GM06990 (cell line): ENCODE data around the gene BEND4.
"Not testable (repeated sequence)": the region's sequence is repeated elsewhere in the genome, so short reads cannot be mapped to it uniquely, and the experiment has no call there.

Source experiments
- DNase-seq: peaks from one replicate; pipeline ENCODE4 v3.0.0-alpha.2; 2011; ENCODE audit not compliant: insufficient read length; ENCODE audit errors: extremely low read depth
- H3K27me3 ChIP-seq: replicated peaks from 2 replicates; pipeline ENCODE4 v1.6.0; 2011; ENCODE audit warnings: low read length; ENCODE audit not compliant: control insufficient read depth, insufficient read depth
- H3K36me3 ChIP-seq: 2 replicates; pipeline ENCODE4 v1.5.1; 2011; ENCODE audit warnings: low read length; ENCODE audit not compliant: control insufficient read depth, insufficient read depth
- H3K4me3 ChIP-seq: replicated peaks from 2 replicates; pipeline ENCODE4 v1.5.1; 2011; ENCODE audit warnings: low read depth, mild to moderate bottlenecking, control low read depth, low read length
- TF ChIP-seq, protein P1 (sequence below): IDR thresholded peaks from 2 replicates; pipeline ENCODE4 v1.5.1; 2011; ENCODE audit warnings: low read length, control low read depth, mild to moderate bottlenecking, inconsistent platforms; ENCODE audit not compliant: insufficient read depth, poor library complexity, severe bottlenecking

The BEND4 gene

GRCh38 chr4:42152507-42153504 lies at the start of gene BEND4:
Gene BEND4 (minus strand): TSS chr4:42152655. CDS start chr4:42152143, 512 bp downstream.
- Histone ChIP-seq H3K36me3 (no peaks in the 10 kb centered on the region), H3K27me3 (peaks cover 4% of the 10 kb centered on the region), H3K4me3 (peak within 1 kb of the TSS; percentile 48)
- TF ChIP-seq, protein P1, sequence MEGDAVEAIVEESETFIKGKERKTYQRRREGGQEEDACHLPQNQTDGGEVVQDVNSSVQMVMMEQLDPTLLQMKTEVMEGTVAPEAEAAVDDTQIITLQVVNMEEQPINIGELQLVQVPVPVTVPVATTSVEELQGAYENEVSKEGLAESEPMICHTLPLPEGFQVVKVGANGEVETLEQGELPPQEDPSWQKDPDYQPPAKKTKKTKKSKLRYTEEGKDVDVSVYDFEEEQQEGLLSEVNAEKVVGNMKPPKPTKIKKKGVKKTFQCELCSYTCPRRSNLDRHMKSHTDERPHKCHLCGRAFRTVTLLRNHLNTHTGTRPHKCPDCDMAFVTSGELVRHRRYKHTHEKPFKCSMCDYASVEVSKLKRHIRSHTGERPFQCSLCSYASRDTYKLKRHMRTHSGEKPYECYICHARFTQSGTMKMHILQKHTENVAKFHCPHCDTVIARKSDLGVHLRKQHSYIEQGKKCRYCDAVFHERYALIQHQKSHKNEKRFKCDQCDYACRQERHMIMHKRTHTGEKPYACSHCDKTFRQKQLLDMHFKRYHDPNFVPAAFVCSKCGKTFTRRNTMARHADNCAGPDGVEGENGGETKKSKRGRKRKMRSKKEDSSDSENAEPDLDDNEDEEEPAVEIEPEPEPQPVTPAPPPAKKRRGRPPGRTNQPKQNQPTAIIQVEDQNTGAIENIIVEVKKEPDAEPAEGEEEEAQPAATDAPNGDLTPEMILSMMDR: no peak
- no peak for DNase-seq

GRCh38 chr4:42197341-42197740 lies 44.9 kb upstream of the BEND4 start:
- TF ChIP-seq, protein P1: no peak
- Histone ChIP-seq H3K36me3 (no peaks in the 10 kb centered on the region), H3K27me3 (no peaks in the 10 kb centered on the region), H3K4me3 (no peak overlapping the region)
- no peak for DNase-seq

DNA sequence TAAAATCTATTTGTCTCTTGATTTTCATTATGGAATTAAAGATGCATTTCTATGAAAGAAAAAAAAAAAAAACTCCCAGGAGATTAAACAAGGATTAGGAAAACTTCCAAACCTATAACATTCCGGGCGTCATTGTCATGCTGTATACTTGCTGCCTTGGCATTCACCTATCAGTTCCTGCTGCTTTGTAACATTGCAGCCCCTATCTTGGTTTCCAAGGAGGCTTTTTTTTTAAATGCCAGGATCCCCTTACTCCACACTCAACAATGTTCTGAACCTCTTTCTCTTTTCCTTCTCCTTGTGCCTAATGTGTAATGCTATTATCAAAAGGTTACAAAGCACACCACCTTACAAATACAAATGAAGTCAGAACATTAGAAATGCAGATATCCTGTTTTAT lies 20.5 kb upstream of the BEND4 start:
- no peak for DNase-seq
- TF ChIP-seq, protein P1: no peak
- H3K4me3 ChIP-seq: no peak overlapping the region

GRCh38 chr4:42172128-42172790 lies 19.8 kb upstream of the BEND4 start:
- TF ChIP-seq, protein P1: no peak
- Histone ChIP-seq H3K36me3 (no peaks in the 10 kb centered on the region), H3K4me3 (no peak overlapping the region), H3K27me3 (peaks cover 3% of the 10 kb centered on the region)
- no peak for DNase-seq

More for the DNA sequence above, 20.5 kb upstream of the BEND4 start:
- Histone ChIP-seq H3K36me3 (no peaks in the 10 kb centered on the region), H3K27me3 (peaks cover 3% of the 10 kb centered on the region)

GRCh38 chr4:42167709-42168108 lies 15.3 kb upstream of the BEND4 start:
- H3K36me3 ChIP-seq: no peaks in the 10 kb centered on the region
- no peak overlapping the region for H3K4me3 ChIP-seq
- H3K27me3 ChIP-seq: peaks cover 3% of the 10 kb centered on the region
- DNase-seq: peak; percentile 54
- TF ChIP-seq, protein P1: no peak

DNA sequence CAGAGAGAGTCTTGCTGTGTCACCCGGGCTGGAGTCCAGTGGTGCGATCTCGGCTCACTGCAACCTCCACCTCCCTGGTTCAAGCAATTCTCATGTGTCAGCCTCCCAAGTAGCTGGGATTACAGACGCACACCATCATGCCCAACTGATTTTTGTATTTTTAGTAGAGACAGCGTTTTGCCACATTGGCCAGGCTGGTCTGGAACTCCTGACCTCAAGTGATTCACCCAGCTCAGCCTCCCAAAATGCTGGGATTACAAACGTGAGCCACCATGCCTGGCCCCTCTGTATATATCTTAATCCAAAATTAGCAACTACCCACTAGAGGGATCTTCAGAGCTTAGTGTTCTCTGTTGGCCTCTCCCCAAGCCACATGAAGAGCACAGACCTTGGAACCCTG lies 13.7 kb upstream of the BEND4 start:
- not testable (repeated sequence) for H3K36me3 ChIP-seq, DNase-seq, H3K4me3 ChIP-seq

More for the DNA sequence above, 13.7 kb upstream of the BEND4 start:
- H3K27me3 ChIP-seq: not testable (repeated sequence)
